Measurements from ENCODE around the gene ZNF136.
A peak's percentile ranks its signal among the peaks of the same experiment; 100 is the strongest.

Gene ZNF136

GRCh38 chr19:12194827-12195731 lies 32.2 kb downstream of the ZNF136 start:
- DNase-seq (ENCODE audit: low read depth) = peak; percentile 4

- DNase-seq (ENCODE audit: low read depth) = no peak
Measured at GRCh38 chr19:12198136-12198535, 35.2 kb downstream of the ZNF136 start.

- no peak for DNase-seq (ENCODE audit: low read depth)
Measured at GRCh38 chr19:12199757-12200419, 37.0 kb downstream of the ZNF136 start.

GRCh38 chr19:12202250-12202649 lies 39.4 kb downstream of the ZNF136 start:
- DNase-seq (ENCODE audit: low read depth) = no peak

GRCh38 chr19:12205296-12205695 lies 42.4 kb downstream of the ZNF136 start:
- no peak for DNase-seq (ENCODE audit: low read depth)

- no peak for DNase-seq (ENCODE audit: low read depth)
Measured at GRCh38 chr19:12208221-12208620, 45.3 kb downstream of the ZNF136 start.

GRCh38 chr19:12217332-12217731 lies 54.4 kb downstream of the ZNF136 start:
- DNase-seq (ENCODE audit: low read depth) = no peak

- no peak for DNase-seq (ENCODE audit: low read depth)
Measured at GRCh38 chr19:12222980-12223630, 60.2 kb downstream of the ZNF136 start.

GRCh38 chr19:12224676-12225075 lies 61.8 kb downstream of the ZNF136 start:
- no peak for DNase-seq (ENCODE audit: low read depth)

- no peak for DNase-seq (ENCODE audit: low read depth)
Measured at GRCh38 chr19:12229990-12230389, 67.1 kb downstream of the ZNF136 start.

- no peak for DNase-seq (ENCODE audit: low read depth)
Measured at GRCh38 chr19:12230751-12231733, 68.1 kb downstream of the ZNF136 start.

- DNase-seq (ENCODE audit: low read depth) = no peak
Measured at GRCh38 chr19:12232961-12233360, 70.1 kb downstream of the ZNF136 start.

GRCh38 chr19:12237143-12237839 lies 74.4 kb downstream of the ZNF136 start:
- no peak for DNase-seq (ENCODE audit: low read depth)

Data from amniotic epithelial cell (primary cell).